HL-60 (cell line): ENCODE results near the gene ITGB2.

ENCODE experiments used
- POLR2AphosphoS5 ChIP-seq: IDR thresholded peaks from 2 replicates; pipeline ENCODE4 v1.6.1; 2012; ENCODE audit warnings: low read depth
- TF ChIP-seq, protein P1 (sequence below): IDR thresholded peaks from one replicate; pipeline ENCODE4 v1.5.1; 2011; ENCODE audit warnings: low read length, control low read depth, inconsistent platforms; ENCODE audit not compliant: insufficient read depth
- TF ChIP-seq, protein P2 (sequence below): IDR thresholded peaks from 2 replicates; pipeline ENCODE4 v1.6.1; 2012; ENCODE audit warnings: low read depth; ENCODE audit not compliant: insufficient replicate concordance

DNA sequence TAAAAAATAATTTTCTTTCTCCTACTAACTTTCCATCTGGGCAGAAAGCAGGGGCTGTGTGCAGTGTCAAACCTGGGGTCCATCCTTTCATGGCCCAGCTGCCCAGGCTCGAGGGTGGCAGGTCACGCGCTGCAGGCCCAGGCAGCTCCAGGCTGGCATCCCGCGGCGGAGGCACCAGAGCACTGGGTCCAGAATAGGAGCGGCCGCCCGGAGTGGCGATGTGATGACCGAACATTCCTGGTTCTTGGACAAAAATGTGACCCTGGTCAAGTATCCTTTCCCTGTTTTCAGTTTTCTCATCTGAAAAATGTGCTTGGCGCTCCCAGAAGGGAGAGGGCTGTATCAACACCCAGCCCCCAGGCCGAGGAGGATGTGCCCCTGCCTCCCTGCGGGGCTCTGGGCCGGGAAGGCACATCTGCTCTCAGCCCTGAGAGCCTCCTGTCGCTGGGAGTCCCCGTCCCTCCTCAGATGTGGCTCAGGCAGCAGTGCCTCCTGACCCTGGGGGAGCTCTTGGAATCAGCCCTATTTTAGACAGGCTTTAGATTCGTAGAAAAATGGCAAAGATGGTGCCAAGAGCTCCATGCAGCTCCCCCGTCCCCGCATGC lies 48.5 kb upstream of the ITGB2 start:
- TF ChIP-seq, protein P1, sequence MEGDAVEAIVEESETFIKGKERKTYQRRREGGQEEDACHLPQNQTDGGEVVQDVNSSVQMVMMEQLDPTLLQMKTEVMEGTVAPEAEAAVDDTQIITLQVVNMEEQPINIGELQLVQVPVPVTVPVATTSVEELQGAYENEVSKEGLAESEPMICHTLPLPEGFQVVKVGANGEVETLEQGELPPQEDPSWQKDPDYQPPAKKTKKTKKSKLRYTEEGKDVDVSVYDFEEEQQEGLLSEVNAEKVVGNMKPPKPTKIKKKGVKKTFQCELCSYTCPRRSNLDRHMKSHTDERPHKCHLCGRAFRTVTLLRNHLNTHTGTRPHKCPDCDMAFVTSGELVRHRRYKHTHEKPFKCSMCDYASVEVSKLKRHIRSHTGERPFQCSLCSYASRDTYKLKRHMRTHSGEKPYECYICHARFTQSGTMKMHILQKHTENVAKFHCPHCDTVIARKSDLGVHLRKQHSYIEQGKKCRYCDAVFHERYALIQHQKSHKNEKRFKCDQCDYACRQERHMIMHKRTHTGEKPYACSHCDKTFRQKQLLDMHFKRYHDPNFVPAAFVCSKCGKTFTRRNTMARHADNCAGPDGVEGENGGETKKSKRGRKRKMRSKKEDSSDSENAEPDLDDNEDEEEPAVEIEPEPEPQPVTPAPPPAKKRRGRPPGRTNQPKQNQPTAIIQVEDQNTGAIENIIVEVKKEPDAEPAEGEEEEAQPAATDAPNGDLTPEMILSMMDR, result no peak
- TF ChIP-seq, protein P2, sequence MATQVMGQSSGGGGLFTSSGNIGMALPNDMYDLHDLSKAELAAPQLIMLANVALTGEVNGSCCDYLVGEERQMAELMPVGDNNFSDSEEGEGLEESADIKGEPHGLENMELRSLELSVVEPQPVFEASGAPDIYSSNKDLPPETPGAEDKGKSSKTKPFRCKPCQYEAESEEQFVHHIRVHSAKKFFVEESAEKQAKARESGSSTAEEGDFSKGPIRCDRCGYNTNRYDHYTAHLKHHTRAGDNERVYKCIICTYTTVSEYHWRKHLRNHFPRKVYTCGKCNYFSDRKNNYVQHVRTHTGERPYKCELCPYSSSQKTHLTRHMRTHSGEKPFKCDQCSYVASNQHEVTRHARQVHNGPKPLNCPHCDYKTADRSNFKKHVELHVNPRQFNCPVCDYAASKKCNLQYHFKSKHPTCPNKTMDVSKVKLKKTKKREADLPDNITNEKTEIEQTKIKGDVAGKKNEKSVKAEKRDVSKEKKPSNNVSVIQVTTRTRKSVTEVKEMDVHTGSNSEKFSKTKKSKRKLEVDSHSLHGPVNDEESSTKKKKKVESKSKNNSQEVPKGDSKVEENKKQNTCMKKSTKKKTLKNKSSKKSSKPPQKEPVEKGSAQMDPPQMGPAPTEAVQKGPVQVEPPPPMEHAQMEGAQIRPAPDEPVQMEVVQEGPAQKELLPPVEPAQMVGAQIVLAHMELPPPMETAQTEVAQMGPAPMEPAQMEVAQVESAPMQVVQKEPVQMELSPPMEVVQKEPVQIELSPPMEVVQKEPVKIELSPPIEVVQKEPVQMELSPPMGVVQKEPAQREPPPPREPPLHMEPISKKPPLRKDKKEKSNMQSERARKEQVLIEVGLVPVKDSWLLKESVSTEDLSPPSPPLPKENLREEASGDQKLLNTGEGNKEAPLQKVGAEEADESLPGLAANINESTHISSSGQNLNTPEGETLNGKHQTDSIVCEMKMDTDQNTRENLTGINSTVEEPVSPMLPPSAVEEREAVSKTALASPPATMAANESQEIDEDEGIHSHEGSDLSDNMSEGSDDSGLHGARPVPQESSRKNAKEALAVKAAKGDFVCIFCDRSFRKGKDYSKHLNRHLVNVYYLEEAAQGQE, result no peak
- TF ChIP-seq POLR2AphosphoS5, result no peak; the same call in 1 of the 2 replicates
